Measurements from ENCODE around the gene TOR4A.

DNA sequence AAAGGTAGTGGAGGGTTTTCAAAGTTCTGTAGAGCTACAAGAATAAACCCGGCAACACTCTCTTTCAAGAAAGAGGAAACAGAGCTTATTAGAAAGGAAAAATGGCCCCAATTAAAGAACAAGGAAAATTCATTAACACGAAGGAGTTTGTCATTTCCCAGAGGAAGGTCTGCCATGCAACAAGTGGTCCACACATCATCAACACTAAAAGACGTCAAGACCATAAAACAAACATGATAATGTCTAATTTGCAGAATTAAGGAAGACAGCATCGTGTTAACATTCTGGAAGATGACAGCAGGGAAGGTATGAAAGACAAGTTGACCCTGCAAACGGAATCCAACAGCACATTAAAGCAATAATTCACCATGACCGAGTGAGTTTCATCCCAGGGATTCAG lies 53.2 kb downstream of the TOR4A start:
- TF ChIP-seq, protein P1, sequence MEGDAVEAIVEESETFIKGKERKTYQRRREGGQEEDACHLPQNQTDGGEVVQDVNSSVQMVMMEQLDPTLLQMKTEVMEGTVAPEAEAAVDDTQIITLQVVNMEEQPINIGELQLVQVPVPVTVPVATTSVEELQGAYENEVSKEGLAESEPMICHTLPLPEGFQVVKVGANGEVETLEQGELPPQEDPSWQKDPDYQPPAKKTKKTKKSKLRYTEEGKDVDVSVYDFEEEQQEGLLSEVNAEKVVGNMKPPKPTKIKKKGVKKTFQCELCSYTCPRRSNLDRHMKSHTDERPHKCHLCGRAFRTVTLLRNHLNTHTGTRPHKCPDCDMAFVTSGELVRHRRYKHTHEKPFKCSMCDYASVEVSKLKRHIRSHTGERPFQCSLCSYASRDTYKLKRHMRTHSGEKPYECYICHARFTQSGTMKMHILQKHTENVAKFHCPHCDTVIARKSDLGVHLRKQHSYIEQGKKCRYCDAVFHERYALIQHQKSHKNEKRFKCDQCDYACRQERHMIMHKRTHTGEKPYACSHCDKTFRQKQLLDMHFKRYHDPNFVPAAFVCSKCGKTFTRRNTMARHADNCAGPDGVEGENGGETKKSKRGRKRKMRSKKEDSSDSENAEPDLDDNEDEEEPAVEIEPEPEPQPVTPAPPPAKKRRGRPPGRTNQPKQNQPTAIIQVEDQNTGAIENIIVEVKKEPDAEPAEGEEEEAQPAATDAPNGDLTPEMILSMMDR (IDR thresholded peaks at IDR 0.05): no peak
- TF ChIP-seq, protein P2, sequence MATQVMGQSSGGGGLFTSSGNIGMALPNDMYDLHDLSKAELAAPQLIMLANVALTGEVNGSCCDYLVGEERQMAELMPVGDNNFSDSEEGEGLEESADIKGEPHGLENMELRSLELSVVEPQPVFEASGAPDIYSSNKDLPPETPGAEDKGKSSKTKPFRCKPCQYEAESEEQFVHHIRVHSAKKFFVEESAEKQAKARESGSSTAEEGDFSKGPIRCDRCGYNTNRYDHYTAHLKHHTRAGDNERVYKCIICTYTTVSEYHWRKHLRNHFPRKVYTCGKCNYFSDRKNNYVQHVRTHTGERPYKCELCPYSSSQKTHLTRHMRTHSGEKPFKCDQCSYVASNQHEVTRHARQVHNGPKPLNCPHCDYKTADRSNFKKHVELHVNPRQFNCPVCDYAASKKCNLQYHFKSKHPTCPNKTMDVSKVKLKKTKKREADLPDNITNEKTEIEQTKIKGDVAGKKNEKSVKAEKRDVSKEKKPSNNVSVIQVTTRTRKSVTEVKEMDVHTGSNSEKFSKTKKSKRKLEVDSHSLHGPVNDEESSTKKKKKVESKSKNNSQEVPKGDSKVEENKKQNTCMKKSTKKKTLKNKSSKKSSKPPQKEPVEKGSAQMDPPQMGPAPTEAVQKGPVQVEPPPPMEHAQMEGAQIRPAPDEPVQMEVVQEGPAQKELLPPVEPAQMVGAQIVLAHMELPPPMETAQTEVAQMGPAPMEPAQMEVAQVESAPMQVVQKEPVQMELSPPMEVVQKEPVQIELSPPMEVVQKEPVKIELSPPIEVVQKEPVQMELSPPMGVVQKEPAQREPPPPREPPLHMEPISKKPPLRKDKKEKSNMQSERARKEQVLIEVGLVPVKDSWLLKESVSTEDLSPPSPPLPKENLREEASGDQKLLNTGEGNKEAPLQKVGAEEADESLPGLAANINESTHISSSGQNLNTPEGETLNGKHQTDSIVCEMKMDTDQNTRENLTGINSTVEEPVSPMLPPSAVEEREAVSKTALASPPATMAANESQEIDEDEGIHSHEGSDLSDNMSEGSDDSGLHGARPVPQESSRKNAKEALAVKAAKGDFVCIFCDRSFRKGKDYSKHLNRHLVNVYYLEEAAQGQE (IDR thresholded peaks at IDR 0.05; ENCODE audit: insufficient read depth in 1 of 2, low read depth in 2 of 2, low read length in 1 of 2): no peak
- TF ChIP-seq POLR2AphosphoS5 (IDR thresholded peaks at IDR 0.05; ENCODE audit: low read depth, low read length): no peak
- no peak for TF ChIP-seq SIN3A (IDR thresholded peaks at IDR 0.05; ENCODE audit: borderline replicate concordance, insufficient read depth, low read depth, low read length)
